Endometrium (tissue), 2 donors: ENCODE data around the gene CSMD2.

Experiments
- FAIRE-seq: peaks from 2 replicates; lab custom pipeline; 2012; peaks lifted over from hg19 to GRCh38; lab: Jason Lieb, UNC
- donor health status: control.
- donor health status: control.

Gene CSMD2

GRCh38 chr1:33482412-33482811 is 682.6 kb downstream of the CSMD2 start:
- no peak for FAIRE-seq

- FAIRE-seq = no peak
These were observed 687.6 kb downstream of the CSMD2 start for GRCh38 chr1:33477451-33477850.

- FAIRE-seq = no peak
These were observed 691.1 kb downstream of the CSMD2 start for GRCh38 chr1:33473900-33474299.

GRCh38 chr1:33472269-33472980 is 692.6 kb downstream of the CSMD2 start, which contains the start of gene ZSCAN20:
Gene ZSCAN20, plus strand, starts transcription at chr1:33472645. Its CDS starts 6,644 bp downstream, at chr1:33479289.
- peak; percentile 94 for FAIRE-seq

GRCh38 chr1:33471416-33471815 is 693.6 kb downstream of the CSMD2 start:
- no peak for FAIRE-seq

- FAIRE-seq = peak; percentile 85
These were observed 694.5 kb downstream of the CSMD2 start for GRCh38 chr1:33470495-33471012.

GRCh38 chr1:33469691-33470090 is 695.3 kb downstream of the CSMD2 start:
- no peak for FAIRE-seq

- FAIRE-seq = no peak
These were observed 696.1 kb downstream of the CSMD2 start for GRCh38 chr1:33468967-33469366.

- no peak for FAIRE-seq
These were observed 696.5 kb downstream of the CSMD2 start for GRCh38 chr1:33468531-33468930.

- FAIRE-seq = no peak
These were observed 697.0 kb downstream of the CSMD2 start for GRCh38 chr1:33468011-33468410.

GRCh38 chr1:33466159-33466558 is 698.9 kb downstream of the CSMD2 start:
- no peak for FAIRE-seq

- no peak for FAIRE-seq
These were observed 699.7 kb downstream of the CSMD2 start for GRCh38 chr1:33465316-33465715.

GRCh38 chr1:33464552-33464951 is 700.5 kb downstream of the CSMD2 start:
- no peak for FAIRE-seq
